ENCODE results near the gene SFXN2.

Gene SFXN2

DNA sequence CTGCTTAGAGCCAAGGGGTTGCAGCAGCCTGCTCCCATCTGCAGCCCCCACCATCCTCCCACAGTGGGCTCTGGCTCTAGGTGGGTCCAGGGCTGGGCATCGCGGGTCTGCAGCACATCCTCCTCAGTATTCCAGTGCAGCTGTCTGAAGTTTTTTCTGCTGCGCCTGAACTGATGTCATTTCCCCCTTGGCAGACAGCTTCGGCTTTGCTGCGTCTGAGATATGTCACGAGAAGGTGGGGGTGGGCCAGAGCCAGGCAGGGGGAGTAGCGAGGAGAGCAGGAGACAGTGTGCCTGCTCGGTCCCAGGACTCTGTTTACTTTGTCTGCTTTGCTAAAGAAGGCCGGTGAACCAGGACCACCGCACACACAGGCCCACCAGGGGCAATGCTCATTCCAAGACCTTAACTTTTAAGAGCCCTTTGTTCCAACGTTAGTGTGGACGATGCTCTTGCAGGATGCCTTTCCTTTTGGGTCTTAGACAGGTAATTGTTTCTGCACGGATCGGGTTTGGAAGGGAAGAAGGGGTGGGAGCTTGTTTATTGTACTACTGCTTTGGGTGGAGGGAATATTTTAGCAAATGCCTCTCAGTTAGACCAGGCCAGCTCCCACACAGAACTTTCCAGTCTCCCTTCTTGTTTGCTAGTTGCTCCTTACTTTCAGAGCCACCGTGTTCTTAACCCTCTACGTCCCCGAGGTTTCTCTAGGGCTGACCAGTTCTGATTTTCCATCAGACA lies 61.7 kb downstream of the SFXN2 start:
- TF ChIP-seq, protein P1, sequence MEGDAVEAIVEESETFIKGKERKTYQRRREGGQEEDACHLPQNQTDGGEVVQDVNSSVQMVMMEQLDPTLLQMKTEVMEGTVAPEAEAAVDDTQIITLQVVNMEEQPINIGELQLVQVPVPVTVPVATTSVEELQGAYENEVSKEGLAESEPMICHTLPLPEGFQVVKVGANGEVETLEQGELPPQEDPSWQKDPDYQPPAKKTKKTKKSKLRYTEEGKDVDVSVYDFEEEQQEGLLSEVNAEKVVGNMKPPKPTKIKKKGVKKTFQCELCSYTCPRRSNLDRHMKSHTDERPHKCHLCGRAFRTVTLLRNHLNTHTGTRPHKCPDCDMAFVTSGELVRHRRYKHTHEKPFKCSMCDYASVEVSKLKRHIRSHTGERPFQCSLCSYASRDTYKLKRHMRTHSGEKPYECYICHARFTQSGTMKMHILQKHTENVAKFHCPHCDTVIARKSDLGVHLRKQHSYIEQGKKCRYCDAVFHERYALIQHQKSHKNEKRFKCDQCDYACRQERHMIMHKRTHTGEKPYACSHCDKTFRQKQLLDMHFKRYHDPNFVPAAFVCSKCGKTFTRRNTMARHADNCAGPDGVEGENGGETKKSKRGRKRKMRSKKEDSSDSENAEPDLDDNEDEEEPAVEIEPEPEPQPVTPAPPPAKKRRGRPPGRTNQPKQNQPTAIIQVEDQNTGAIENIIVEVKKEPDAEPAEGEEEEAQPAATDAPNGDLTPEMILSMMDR (IDR thresholded peaks at IDR 0.05), result no peak

DNA sequence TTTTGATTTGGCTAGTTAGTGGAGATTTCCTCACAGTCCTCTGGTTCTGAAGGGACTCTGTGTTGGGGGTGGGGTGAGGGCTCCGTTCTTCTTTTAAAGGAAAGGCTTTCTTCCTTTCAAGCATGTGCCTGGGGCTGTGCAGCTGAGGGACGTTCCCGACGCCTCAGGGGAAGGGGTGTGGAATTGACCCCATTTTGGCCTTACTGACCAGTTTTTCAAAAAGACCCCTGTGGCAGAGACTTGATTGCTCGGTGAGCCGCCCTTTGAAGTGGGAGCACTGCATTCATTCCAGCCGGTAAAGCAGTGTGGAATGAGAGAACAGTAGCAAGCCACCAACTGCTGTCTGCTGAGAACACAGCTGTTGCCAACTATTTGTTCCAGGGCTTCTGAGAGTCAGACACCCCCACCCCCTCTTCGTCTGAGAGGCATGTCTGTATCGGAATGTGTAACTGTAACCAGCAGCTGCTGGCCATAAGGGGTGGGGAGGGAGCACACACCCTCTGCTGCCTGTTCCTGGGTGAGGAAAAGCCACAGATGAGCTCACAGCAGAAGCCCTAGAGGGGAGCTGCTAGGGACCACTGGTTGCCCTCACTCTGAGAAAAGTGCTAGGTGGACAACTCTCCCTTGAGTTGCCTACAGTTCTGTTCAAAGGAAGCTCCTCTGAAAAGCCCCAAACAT lies 62.5 kb downstream of the SFXN2 start:
- TF ChIP-seq, protein P1 (IDR thresholded peaks at IDR 0.05), result no peak

DNA sequence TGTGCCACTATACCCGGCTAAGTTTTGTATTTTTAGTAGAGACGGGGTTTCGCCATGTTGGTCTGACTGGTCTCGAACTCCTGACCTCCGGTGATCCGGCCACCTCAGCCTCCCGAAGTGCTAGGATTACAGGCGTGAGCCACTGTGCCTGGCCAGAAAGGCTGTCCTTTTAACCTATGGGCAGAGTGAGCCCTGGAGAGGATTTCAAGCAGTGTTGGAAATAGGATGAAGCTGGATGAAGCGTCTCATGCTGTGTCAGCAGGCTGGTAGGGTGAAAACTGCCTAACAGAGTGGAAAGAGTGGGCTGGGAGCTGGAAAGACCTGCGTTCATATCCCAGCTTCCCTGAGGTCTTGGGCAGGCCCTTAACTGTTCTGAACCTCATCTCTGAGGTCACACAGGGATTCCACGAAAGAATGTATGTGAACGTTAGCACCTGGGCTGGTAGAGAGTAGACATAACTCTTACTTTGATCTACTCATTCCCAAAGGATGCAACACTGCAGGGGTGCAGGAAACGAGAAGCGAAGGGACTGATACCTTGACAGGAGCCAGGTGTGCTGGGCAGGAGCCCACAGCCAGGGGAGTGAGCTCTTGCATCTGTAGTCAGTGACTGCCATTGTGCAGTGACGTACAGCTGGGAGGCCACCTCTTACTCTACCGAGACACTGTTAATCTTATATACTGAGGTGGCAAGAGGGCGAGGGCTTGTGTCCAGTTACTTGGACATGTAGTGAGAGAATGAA lies 63.4 kb downstream of the SFXN2 start:
- TF ChIP-seq, protein P1 (IDR thresholded peaks at IDR 0.05), result no peak

GRCh38 chr10:102778781-102779180 lies 64.3 kb downstream of the SFXN2 start:
- TF ChIP-seq, protein P1 (IDR thresholded peaks at IDR 0.05), result no peak

DNA sequence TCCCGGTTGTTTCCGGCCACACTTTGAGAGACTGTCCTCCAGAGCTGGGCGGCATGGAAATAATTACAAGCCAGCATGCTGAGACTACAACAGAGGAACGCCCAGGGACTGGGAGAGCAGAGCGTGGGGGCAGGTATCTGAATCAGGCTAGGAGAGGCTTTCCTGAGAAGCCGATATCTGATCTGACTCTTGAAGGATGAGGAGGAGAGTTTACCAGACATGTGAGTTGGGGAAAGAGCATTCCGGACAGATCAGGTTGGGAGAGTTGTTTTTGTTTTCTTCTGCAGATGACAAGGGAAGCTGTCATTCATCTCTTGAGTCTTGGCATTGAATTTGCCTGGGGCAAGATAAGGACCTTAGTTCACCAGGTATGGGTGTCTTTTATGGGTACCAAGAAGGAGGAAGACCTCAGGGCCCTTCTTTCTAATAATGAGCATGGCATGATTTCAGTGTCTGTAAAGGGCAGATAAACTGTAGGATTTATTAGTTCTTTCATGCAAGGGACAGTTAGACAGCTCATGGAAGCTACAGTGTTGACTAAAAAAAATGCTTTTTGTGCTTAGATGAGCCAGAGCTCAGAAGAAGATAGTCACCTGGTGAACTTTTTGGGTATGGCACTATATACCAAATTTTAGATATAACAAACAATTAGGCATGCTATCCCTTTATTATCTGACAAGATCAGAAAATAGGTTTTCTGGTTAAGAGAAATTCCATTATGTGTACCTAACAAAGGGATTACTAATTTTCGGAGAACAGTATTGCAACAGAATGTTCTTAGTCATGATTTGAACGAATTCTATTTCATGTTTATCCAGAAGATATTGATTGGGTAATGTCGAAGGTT lies 65.5 kb downstream of the SFXN2 start:
- TF ChIP-seq, protein P1 (IDR thresholded peaks at IDR 0.05), result no peak

- TF ChIP-seq, protein P1 (IDR thresholded peaks at IDR 0.05), result no peak
Measured at GRCh38 chr10:102780527-102780808, 66.0 kb downstream of the SFXN2 start.

All from LNCAP (cell line).